Tibial nerve (tissue), 4 donors: ENCODE measurements around the gene LTB4R2.

Experiments
- EP300 ChIP-seq, 2 donors: sonication (generic); formaldehyde crosslinking; IDR thresholded peaks; one replicate each; pipeline ENCODE4 v1.6.1; 2017; ENCODE audit warnings: antibody characterized with exemption in 2 of 2, mild to moderate bottlenecking in 1 of 2
- POLR2A ChIP-seq, 2 donors: fragments of 450-650 bp; IDR thresholded peaks; one replicate each; pipeline ENCODE4 v1.6.1; 2017; ENCODE audit warnings: antibody characterized with exemption in 2 of 2, mild to moderate bottlenecking in 2 of 2, moderate library complexity in 2 of 2
- TF ChIP-seq, protein P1 (sequence below), 5 experiments: fragments of 200-600 bp in 3 of 5; fragments of 450-650 bp in 2 of 5; sonication (generic) in 3 of 5; IDR thresholded peaks; one replicate each; pipeline ENCODE4 v1.5.1; 2016 to 2019; ENCODE audit warnings: antibody characterized with exemption in 5 of 5, mild to moderate bottlenecking in 3 of 5, moderate library complexity in 2 of 5

GRCh38 chr14:24261969-24262327 is 48.0 kb upstream of the LTB4R2 start:
- TF ChIP-seq EP300 (IDR thresholded peaks at IDR 0.05) (no peak), POLR2A (IDR thresholded peaks at IDR 0.05) (no peak)
- TF ChIP-seq, protein P1, sequence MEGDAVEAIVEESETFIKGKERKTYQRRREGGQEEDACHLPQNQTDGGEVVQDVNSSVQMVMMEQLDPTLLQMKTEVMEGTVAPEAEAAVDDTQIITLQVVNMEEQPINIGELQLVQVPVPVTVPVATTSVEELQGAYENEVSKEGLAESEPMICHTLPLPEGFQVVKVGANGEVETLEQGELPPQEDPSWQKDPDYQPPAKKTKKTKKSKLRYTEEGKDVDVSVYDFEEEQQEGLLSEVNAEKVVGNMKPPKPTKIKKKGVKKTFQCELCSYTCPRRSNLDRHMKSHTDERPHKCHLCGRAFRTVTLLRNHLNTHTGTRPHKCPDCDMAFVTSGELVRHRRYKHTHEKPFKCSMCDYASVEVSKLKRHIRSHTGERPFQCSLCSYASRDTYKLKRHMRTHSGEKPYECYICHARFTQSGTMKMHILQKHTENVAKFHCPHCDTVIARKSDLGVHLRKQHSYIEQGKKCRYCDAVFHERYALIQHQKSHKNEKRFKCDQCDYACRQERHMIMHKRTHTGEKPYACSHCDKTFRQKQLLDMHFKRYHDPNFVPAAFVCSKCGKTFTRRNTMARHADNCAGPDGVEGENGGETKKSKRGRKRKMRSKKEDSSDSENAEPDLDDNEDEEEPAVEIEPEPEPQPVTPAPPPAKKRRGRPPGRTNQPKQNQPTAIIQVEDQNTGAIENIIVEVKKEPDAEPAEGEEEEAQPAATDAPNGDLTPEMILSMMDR (IDR thresholded peaks at IDR 0.05) = no peak
